GM19463 (cell line): ENCODE measurements around the gene PRKCA.
"Not testable (repeated sequence)": the region's sequence is repeated elsewhere in the genome, so short reads cannot be mapped to it uniquely, and the experiment has no call there.

Experiments used
- ATAC-seq: cut with Tn5 transposase; IDR thresholded peaks from one replicate; pipeline ENCODE4 v1.9.1; 2021; ENCODE audit warnings: mild to moderate bottlenecking, moderate library complexity; ENCODE audit not compliant: unreplicated experiment

Gene PRKCA

DNA sequence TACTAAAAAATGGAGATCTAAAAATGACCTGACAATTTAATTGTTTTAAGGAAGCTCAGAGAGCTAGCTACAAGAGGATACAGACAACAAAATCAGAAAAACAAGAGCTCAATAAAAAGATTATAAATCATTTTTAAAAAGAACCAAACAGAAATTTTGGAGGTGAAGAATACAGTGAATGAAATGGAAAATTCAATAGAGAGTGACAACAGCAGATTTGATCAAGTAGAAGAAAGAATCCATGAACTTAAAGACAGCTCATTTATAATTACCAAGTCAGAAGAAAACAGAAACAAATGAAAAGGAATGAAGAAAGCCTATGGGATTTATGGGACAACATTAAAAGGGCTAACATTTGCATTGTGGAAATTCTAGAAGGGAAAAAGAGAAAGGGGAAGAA is 395.9 kb downstream of the PRKCA start:
- ATAC-seq, result no peak

DNA sequence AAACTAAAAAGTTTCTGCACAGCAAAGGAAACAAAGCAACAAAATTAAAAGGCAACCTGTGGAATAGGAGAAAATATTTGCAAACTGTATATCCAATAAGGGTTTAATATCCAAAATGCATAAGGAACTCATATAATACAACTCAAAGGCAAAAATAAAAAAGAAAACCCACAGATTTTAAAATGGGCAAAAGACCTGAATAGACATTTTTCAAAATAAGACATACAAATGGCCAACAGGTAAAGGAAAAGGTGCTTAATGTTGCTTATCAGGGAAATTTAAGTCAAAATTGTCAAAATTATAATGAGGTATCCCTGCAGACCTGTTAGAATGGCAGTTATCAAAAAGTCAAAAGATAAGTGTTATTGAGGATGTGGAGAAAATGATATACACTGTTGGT is 399.0 kb downstream of the PRKCA start:
- ATAC-seq, result no peak

DNA sequence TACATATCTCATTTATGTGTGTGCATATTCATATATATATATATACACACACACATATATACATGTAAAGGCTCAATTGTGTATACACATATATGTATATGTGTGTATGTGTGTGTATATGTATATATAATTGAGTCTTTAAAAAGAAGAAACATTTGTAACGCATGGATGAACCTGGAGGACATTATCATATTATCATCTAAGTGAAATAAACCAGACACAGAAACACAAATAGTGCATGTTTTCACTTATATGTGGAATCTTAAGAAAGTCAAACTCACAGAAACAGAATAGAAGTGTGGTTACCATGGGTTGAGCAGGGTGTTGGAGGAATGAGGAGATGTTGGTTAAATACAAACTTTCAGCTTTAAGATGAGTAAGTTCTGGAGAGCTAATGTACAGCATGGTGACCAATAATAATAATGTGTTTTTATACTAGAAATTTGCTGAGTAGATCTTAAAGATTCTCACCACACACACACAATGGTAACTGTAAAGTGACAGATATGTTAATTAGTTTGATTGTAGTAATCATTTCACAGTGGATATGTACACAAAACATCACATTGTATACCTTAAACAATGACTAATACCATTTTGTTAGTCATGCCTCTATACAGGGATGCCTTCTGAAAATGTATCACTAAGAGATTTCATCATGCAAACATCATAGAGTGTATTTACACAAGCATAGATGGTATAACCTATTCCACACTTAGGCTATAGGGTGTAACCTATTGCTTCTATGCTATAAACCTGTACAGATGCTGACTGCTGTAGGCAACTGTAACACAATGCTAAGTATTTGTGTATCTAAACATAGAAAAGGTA is 399.9 kb downstream of the PRKCA start:
- no peak for ATAC-seq

DNA sequence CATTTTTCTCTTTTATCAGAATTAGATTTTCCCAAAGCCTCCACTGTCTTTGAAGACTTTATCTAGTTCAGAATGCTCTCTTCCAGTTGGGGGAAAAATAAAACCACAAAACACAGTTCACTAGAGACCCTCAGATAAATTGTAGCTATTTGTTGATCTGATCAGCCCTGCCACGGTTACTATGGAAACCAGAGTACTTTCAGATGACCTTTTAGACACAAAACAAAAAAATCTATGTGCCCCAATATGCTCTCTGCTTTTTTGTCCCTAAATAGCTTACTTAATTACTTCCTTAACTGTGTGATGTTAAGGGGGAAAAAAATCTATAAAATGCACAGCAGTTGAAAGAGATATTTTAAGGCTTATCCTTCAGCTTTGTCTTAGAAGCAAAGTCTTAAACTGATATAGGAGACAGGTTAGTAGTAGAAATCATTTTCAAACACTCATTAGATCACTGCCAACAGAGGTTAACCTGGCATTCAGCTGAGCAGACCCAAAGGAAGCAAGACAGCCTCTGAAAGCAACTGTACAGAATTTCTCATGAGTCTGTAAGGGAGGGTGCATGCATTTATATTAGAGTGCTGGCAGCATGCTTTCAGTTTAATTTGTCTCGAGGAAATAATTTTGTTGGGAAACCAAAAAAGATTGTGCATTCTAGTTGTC is 402.6 kb downstream of the PRKCA start:
- no peak for ATAC-seq

GRCh38 chr17:66706851-66707450 is 404.5 kb downstream of the PRKCA start:
- no peak for ATAC-seq

DNA sequence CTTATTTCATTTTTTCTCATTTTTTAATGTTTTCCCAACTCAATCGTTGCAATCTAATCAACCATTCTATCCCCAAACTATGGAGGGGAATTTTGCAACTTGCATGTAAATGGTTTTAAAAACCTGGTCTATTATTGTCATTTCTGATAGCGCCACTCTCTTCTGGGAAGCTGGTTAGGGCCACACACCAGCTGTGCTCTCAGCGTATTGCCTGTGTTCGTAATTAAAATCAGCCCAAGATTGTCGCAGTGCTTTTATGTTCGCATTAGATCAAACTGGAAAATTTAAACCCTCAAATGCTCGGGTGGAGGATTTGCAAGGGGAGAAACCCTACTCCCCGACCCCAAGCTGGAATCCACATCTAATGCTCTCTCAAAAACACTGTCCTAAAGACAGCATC is 409.0 kb downstream of the PRKCA start:
- ATAC-seq, result no peak

GRCh38 chr17:66711881-66712321 is 409.5 kb downstream of the PRKCA start:
- ATAC-seq, result no peak

GRCh38 chr17:66712453-66712852 is 410.0 kb downstream of the PRKCA start:
- ATAC-seq, result no peak

DNA sequence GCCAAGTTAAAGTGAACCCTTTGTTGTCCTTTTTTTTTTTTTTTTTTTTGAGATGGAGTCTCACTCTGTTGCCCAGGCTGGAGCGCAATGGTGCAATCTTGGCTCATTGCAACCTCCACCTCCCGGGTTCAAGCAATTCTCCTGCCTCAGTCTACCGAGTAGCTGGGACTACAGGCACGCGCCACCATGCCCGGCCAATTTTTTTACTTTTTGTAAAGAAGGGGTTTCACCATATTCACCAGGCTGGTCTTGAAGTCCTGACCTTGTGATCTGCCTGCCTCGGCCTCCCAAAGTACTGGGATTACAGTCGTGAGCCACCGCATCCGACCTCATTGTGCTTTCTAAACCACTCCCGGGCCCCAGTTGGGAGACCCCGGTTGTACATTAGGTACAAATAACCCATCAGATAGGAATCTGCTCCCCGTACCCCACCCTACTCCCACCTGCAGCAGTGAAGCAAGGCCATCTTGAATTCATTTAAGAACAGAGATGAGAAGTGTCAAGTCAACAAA is 410.7 kb downstream of the PRKCA start:
- not testable (repeated sequence) for ATAC-seq

GRCh38 chr17:66713533-66714042 is 411.2 kb downstream of the PRKCA start:
- ATAC-seq, result peak; percentile 73

DNA sequence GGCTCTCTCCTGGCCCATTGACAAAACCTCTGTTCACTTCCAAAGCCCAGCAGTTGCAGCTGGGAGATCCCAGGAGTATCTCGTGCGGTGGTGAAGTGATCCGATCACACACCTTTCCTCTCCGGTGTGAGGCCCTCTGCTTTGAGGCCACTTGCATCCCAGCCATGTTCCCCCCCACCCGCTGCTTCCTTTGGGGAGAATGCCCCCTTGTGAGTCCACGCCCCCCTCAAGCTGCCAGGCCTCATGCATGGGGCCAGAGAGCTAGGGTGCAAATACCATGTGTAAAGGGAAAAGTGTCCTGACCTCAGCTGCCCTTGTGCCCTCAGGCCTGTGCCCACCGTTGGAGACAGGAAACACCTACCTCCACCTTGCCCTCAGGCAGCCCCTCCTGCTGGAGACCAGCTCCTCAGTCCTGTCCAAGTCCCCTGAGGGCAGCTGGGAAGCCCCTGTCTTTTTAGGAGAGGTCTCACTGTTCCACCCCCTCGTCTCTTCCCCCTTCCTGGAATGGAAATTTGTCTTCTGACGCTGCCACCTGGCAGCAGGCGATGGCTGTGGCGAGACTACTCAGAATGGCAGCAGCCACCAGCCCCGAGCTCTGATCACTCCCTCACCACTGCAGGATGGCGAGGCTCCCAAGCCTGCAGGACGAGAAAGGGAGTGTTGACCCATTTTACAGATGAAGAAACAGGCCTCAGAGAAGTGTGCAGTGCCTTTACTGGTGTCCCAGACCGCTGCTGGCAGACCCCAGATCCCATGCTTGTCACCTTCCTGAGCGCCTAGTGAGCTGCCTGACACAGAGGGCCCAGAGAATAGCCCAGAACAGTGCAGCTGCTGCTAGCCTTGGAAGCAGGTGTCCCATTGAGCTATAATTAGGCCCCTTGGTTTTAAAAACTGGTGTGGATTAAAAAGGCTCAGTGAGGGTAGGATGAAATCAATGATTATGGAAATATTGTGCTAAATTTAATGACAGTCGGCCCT is 411.9 kb downstream of the PRKCA start:
- ATAC-seq, result no peak

DNA sequence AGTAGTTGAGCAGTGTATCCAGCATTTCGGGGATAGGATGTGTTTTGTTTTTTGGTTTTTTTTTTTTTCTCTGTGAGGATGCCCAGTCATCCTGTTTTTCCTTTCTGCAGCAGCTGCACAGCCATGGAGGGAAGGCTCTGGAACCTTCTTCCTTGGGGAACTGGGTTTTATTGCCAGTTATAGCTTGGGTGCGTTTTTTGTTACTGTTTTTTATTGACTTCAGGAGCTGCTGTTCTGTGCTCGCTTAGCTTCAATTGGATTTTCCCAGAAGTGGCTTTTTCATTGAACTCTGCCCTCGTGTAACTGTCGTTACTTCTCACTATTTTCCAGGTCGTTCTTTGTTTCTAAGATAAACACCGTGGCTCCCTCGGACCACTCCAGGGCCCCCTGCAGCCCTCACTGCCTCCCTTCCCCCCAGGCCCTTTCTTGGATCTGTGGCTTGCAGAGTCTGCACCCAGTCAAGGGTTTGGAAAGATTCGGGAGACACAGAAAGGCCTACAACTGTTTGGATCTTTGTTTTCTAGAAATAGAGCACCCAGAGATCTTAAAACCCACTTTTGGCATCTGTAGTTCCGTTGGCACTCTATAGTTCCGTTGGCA is 412.8 kb downstream of the PRKCA start:
- no peak for ATAC-seq

- no peak for ATAC-seq
These were observed 413.3 kb downstream of the PRKCA start for GRCh38 chr17:66715745-66716156.

GRCh38 chr17:66716236-66717026 is 414.0 kb downstream of the PRKCA start:
- no peak for ATAC-seq

- ATAC-seq, result peak; percentile 65
These were observed 415.2 kb downstream of the PRKCA start for GRCh38 chr17:66717641-66718058.

DNA sequence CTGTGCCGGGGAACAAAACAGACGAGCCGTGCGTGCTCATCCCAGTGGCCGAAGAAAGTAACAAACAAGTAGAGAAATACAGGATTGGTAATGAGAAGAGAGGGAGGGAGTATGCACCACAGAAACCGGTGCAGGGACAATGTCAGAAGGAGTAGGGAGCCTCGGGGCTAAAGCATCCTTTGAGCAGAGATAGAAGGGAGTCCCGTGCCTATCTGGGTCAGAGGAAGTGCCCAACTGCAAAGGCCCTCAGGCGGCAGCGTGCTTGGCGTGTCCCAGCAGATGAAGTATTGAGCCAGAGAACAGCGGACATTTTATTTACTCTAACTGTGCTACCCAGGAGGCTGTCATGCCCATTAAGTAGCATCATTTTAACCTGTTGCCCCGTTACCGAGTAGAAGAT is 417.6 kb downstream of the PRKCA start:
- ATAC-seq, result no peak

- ATAC-seq, result no peak
These were observed 418.2 kb downstream of the PRKCA start for GRCh38 chr17:66720567-66720966.

DNA sequence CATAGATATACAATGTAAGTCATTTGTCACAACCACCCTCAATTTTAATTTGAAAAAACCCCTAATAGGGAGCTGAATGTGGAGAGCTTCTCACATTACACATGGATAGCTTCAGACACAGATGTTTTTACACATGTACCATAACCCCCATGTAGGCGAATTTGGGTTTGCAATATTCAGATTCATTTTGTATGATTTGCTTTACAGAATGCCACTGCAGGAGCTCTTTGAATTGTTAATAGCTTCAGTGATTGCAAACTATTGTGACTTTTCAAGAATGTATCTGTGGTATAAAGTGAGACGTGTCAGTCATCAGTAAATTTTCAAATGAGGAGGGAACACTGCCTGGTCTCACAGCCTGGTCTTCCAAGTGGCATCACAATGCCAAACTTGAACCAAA is 419.9 kb downstream of the PRKCA start:
- no peak for ATAC-seq
